ENCODE data around the gene CHST8.

DNA sequence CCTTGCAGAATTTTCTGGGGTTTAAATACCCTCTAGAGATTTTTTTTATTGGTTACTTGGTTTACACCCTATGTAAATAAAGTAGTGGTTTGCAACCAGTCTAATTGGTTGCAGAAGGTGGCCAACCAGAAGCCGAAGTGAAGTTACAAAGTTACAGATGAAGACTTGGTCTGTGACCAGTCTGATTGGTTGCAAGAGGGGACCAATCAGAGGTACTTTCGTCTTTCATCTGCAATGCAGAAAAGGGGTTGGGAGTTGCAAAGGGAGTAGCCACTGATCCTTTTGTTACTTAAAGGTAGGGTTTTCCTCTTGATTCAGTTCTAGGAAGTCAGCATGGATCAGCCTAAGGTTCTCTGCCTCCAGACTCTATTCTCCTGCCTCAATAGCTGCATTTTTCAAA lies 48.8 kb upstream of the CHST8 start:
- no peak for TF ChIP-seq EZH2 (IDR thresholded peaks at IDR 0.05; ENCODE audit: borderline replicate concordance, low read depth, low read length, severe bottlenecking)
- no peak for TF ChIP-seq CTCF (IDR thresholded peaks at IDR 0.05; ENCODE audit: borderline replicate concordance, extremely low read depth, low read length, poor library complexity, severe bottlenecking)
